Activated CD4-positive, alpha-beta memory T cell treated with anti-CD3 and anti-CD28 coated beads for 36 hours (primary cell): ENCODE measurements around the gene MPHOSPH6. TPM values are rescaled to one million over a fixed set of nuclear protein-coding genes. Genes with fewer than 3 reads are reported as not detected.
"Not testable (repeated sequence)": the region's sequence is repeated elsewhere in the genome, so short reads cannot be mapped to it uniquely, and the experiment has no call there.

ENCODE experiments used
- CTCF ChIA-PET: fragments of 350-600 bp; sonication (Branson Sonifier 250); formaldehyde crosslinking; loops from one replicate; lab custom pipeline; 2021; ENCODE audit warnings: antibody characterized with exemption, inconsistent platforms; lab: Charles Lee
- POLR2A ChIA-PET: fragments of 350-600 bp; sonication (Branson Sonifier 250); formaldehyde crosslinking; loops from one replicate; lab custom pipeline; 2021; ENCODE audit warnings: antibody characterized with exemption; lab: Charles Lee
- DNase-seq: peaks from one replicate; pipeline ENCODE4 v3.0.0-alpha.2; 2020
- H3K27ac Mint-ChIP-seq: one replicate; pipeline ENCODE4 v1.8.0; 2021; ENCODE audit warnings: mixed read lengths
- H3K27me3 Mint-ChIP-seq: one replicate; pipeline ENCODE4 v1.8.0; 2021; ENCODE audit warnings: mixed read lengths
- H3K36me3 Mint-ChIP-seq: one replicate; pipeline ENCODE4 v1.8.0; 2021; ENCODE audit warnings: mixed read lengths
- H3K4me1 Mint-ChIP-seq: one replicate; pipeline ENCODE4 v1.8.0; 2021; ENCODE audit warnings: low read depth, mixed read lengths
- H3K4me3 Mint-ChIP-seq: one replicate; pipeline ENCODE4 v1.8.0; 2021; ENCODE audit warnings: mild to moderate bottlenecking, mixed read lengths
- H3K9me3 Mint-ChIP-seq: one replicate; pipeline ENCODE4 v1.8.0; 2021; ENCODE audit warnings: mixed read lengths
- intact Hi-C: fragments of 100-400 bp; cut with micrococcal nuclease; formaldehyde crosslinking; loops from one replicate; pipeline ENCODE4 v1.15.1; 2023
- total RNA-seq, 2 experiments: library from RNA; stranded (reverse); gene quantifications; one replicate each; pipeline ENCODE4 v1.2.3, GENCODE V29; 2021

The MPHOSPH6 gene
- total RNA-seq, 2 experiments from 2014 or later, result 36.0 to 37.0 TPM

- H3K4me1 Mint-ChIP-seq, result no peaks in the 10 kb centered on the region
- ChIA-PET CTCF (no interaction called here), POLR2A (no interaction called here)
- intact Hi-C loops, result no loop called here
- H3K36me3 Mint-ChIP-seq, result no peaks in the 10 kb centered on the region
- H3K27me3 Mint-ChIP-seq, result no peaks in the 10 kb centered on the region
- H3K27ac Mint-ChIP-seq, result no peak overlapping the region
- H3K9me3 Mint-ChIP-seq, result no peaks in the 10 kb centered on the region
- no peak overlapping the region for H3K4me3 Mint-ChIP-seq
- no peak for DNase-seq
Measured at GRCh38 chr16:82111944-82112343, 58.1 kb downstream of the MPHOSPH6 start.

- H3K27me3 Mint-ChIP-seq, H3K4me1 Mint-ChIP-seq, H3K9me3 Mint-ChIP-seq, DNase-seq, H3K27ac Mint-ChIP-seq, H3K4me3 Mint-ChIP-seq, intact Hi-C loops, H3K36me3 Mint-ChIP-seq, POLR2A ChIA-PET, CTCF ChIA-PET: not testable (repeated sequence)
Measured at GRCh38 chr16:82109266-82109665, 60.8 kb downstream of the MPHOSPH6 start.

GRCh38 chr16:82108774-82109173 lies 61.2 kb downstream of the MPHOSPH6 start:
- H3K36me3 Mint-ChIP-seq, result no peaks in the 10 kb centered on the region
- no peak overlapping the region for H3K4me3 Mint-ChIP-seq
- H3K9me3 Mint-ChIP-seq, result no peaks in the 10 kb centered on the region
- no peaks in the 10 kb centered on the region for H3K4me1 Mint-ChIP-seq
- no peaks in the 10 kb centered on the region for H3K27me3 Mint-ChIP-seq
- intact Hi-C loops, result no loop called here
- CTCF ChIA-PET, result no interaction called here
- DNase-seq, result no peak
- H3K27ac Mint-ChIP-seq, result no peak overlapping the region
- POLR2A ChIA-PET, result no interaction called here

GRCh38 chr16:82108100-82108499 lies 61.9 kb downstream of the MPHOSPH6 start:
- Mint-ChIP-seq H3K9me3 (no peaks in the 10 kb centered on the region), H3K27ac (no peak overlapping the region), H3K36me3 (no peaks in the 10 kb centered on the region), H3K27me3 (no peaks in the 10 kb centered on the region), H3K4me1 (no peaks in the 10 kb centered on the region), H3K4me3 (no peak overlapping the region)
- CTCF ChIA-PET, result no interaction called here
- no peak for DNase-seq
- POLR2A ChIA-PET, result interaction anchor here (0.6 kb wide), 1 partner anchor 948 kb away, joined by 4 read pairs; no protein-coding TSS in a partner anchor
- intact Hi-C loops, result no loop called here

- peaks cover 3% of the 10 kb centered on the region for H3K27me3 Mint-ChIP-seq
- H3K4me3 Mint-ChIP-seq, result no peak overlapping the region
- intact Hi-C loops, result no loop called here
- H3K9me3 Mint-ChIP-seq, result no peaks in the 10 kb centered on the region
- H3K4me1 Mint-ChIP-seq, result no peaks in the 10 kb centered on the region
- no peak overlapping the region for H3K27ac Mint-ChIP-seq
- no peak for DNase-seq
- no peaks in the 10 kb centered on the region for H3K36me3 Mint-ChIP-seq
- ChIA-PET CTCF (no interaction called here), POLR2A (no interaction called here)
Measured at GRCh38 chr16:82105107-82105506, 64.9 kb downstream of the MPHOSPH6 start.

Other genes with a start within 250 kb of the MPHOSPH6 start
- 1 to 10 TPM; 4.1 to 4.9 TPM for gene SDR42E1, start 158.8 kb downstream of the MPHOSPH6 start, total RNA-seq
- not detected for gene HSD17B2, start 135.0 kb downstream of the MPHOSPH6 start, total RNA-seq